Neutrophil (primary cell): Measurements from ENCODE around the gene MCC.

ENCODE experiments used
- H3K27ac ChIP-seq: fragments of 200-600 bp; sonication (generic); 2 replicates; pipeline ENCODE4 v1.5.1; 2016; ENCODE audit warnings: mild to moderate bottlenecking, moderate library complexity
- H3K27me3 ChIP-seq: fragments of 200-600 bp; sonication (generic); 2 replicates; pipeline ENCODE4 v1.6.0; 2016; ENCODE audit warnings: mild to moderate bottlenecking
- H3K36me3 ChIP-seq: fragments of 200-600 bp; sonication (generic); 2 replicates; pipeline ENCODE4 v1.5.1; 2017
- H3K4me1 ChIP-seq, 2 experiments: fragments of 200-600 bp in 1 of 2; sonication (generic) in 1 of 2; 1 replicate in 1 of 2; 2 replicates in 1 of 2; pipeline versions ENCODE4 v1.5.1 to v1.6.1; 2013 to 2016; ENCODE audit warnings: low read depth in 1 of 2, low read length in 1 of 2, mild to moderate bottlenecking in 1 of 2, moderate library complexity in 1 of 2; ENCODE audit not compliant: control insufficient read depth in 1 of 2, insufficient read depth in 1 of 2
- H3K4me3 ChIP-seq, 2 experiments: fragments of 200-600 bp in 1 of 2; sonication (generic) in 1 of 2; 1 replicate in 1 of 2; 2 replicates in 1 of 2; pipeline ENCODE4 v1.5.1; 2013 to 2016; ENCODE audit warnings: low read depth in 1 of 2, low read length in 1 of 2, mild to moderate bottlenecking in 1 of 2, moderate library complexity in 1 of 2
- H3K9me3 ChIP-seq: fragments of 200-600 bp; sonication (generic); 2 replicates; pipeline ENCODE4 v1.5.1; 2016
- CTCF ChIP-seq: fragments of 200-600 bp; sonication (generic); IDR thresholded peaks from 2 replicates; pipeline ENCODE4 v1.5.1; 2016; ENCODE audit warnings: antibody characterized with exemption

MCC gene

GRCh38 chr5:113234546-113234945, 253.7 kb downstream of the MCC start:
- Histone ChIP-seq H3K27ac (no peak overlapping the region), H3K27me3 (peaks cover 32% of the 10 kb centered on the region), H3K9me3 (no peaks in the 10 kb centered on the region), H3K4me3 (no peak overlapping the region), H3K36me3 (no peaks in the 10 kb centered on the region), H3K4me1 (no peaks in the 10 kb centered on the region)
- TF ChIP-seq CTCF: no peak

GRCh38 chr5:113233606-113234005, 254.6 kb downstream of the MCC start:
- Histone ChIP-seq H3K36me3 (no peaks in the 10 kb centered on the region), H3K4me1 (no peaks in the 10 kb centered on the region), H3K9me3 (no peaks in the 10 kb centered on the region), H3K27ac (no peak overlapping the region), H3K27me3 (peaks cover 30% of the 10 kb centered on the region), H3K4me3 (no peak overlapping the region)
- TF ChIP-seq CTCF: no peak

GRCh38 chr5:113232667-113233066, 255.6 kb downstream of the MCC start:
- Histone ChIP-seq H3K9me3 (no peaks in the 10 kb centered on the region), H3K36me3 (no peaks in the 10 kb centered on the region), H3K4me1 (no peaks in the 10 kb centered on the region), H3K27ac (no peak overlapping the region), H3K27me3 (peaks cover 21% of the 10 kb centered on the region), H3K4me3 (no peak overlapping the region)
- no peak for TF ChIP-seq CTCF

- Histone ChIP-seq H3K36me3 (no peaks in the 10 kb centered on the region), H3K9me3 (no peaks in the 10 kb centered on the region), H3K4me3 (no peak overlapping the region), H3K27me3 (peaks cover 17% of the 10 kb centered on the region), H3K4me1 (no peaks in the 10 kb centered on the region), H3K27ac (no peak overlapping the region)
- TF ChIP-seq CTCF: no peak
These were observed 256.0 kb downstream of the MCC start for GRCh38 chr5:113232221-113232620.

GRCh38 chr5:113231653-113232000, 256.6 kb downstream of the MCC start:
- Histone ChIP-seq H3K4me3 (no peak overlapping the region), H3K4me1 (no peaks in the 10 kb centered on the region), H3K9me3 (no peaks in the 10 kb centered on the region), H3K27me3 (peaks cover 17% of the 10 kb centered on the region), H3K36me3 (no peaks in the 10 kb centered on the region), H3K27ac (no peak overlapping the region)
- no peak for TF ChIP-seq CTCF
